Glomerular visceral epithelial cell (primary cell): ENCODE results near the gene HNF1A.

Experiments used
- DNase-seq: peaks from one replicate; pipeline ENCODE4 v3.0.0-alpha.2; 2016; ENCODE audit errors: extremely low spot score

Gene HNF1A

DNA sequence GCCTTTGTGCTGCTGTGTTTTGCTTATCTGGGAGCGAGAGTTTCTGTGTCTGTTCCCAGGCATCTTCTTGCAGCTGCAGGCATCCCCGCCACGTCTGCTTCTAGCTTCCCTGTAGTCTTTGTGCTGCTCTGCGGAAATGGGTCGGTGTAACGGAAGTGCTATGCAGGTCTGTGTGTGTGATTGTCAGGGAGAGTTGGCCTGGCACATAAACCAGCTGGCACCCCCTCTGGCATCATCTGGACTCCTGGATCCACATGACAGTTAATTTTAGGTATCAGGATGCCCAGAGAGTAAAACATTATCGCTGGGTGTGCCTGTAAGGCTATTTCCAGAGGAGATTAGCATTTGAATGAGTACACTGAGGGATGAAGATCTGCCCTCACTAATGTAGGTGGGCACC lies 70.1 kb downstream of the HNF1A start:
- DNase-seq, result no peak

DNA sequence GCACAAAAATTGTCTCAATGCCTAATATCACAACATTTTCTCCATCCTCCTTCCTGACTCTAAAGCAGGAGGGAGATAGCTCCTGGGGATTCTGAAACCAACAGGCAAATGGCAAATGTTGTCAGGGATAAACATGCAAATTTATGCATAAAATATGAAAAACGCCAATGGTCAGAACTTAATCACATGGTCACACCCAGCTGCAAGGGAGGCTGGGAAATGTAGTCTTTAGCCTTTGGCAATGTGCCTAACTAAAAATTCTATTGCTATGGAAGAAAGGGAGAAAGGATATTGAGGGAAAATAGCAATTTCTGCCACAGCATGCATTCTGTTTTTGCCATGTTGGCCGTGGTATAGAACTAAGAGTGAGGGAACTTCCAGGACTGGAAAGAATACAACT lies 72.4 kb downstream of the HNF1A start:
- no peak for DNase-seq
